A549 (cell line): Measurements from ENCODE around the gene TMEM87B. TPM values are rescaled to one million over a fixed set of nuclear protein-coding genes. Genes with fewer than 3 reads are reported as not detected.

Experiments
- ATAC-seq, 2 experiments: fragments of 200-7000 bp in 1 of 2; fragments of >200 bp in 1 of 2; cut with Nextera tagmentation in 1 of 2; cut with Tn5 transposase in 1 of 2; 3 replicates each; pipeline versions ENCODE4 v1.8.0 to v1.9.1; 2018 to 2020; ENCODE audit warnings: mild to moderate bottlenecking in 1 of 2, moderate library complexity in 1 of 2
- CTCF ChIA-PET: fragments of 300-600 bp; sonication (Branson Sonifier 250); formaldehyde crosslinking; extraction: SDS; loops from one replicate; lab custom pipeline; 2021; ENCODE audit warnings: antibody characterized with exemption, inconsistent platforms; lab: Yijun Ruan, JAX
- POLR2A ChIA-PET: fragments of 350-600 bp; formaldehyde crosslinking; extraction: SDS; loops from one replicate; lab custom pipeline; 2021; ENCODE audit warnings: antibody characterized with exemption, inconsistent platforms; lab: Yijun Ruan, JAX
- DNase-seq, 2 experiments: peaks; one replicate each; pipeline versions ENCODE4 v3.0.0 to v3.0.0-alpha.2; 2011 to 2016; ENCODE audit warnings: low read depth in 1 of 2, low spot score in 1 of 2
- FAIRE-seq: peaks from 2 replicates; lab custom pipeline; 2011; peaks lifted over from hg19 to GRCh38; lab: Jason Lieb, UNC
- H3K27ac ChIP-seq, 2 experiments: fragments of >200 bp; sonication (Bioruptor Twin); formaldehyde crosslinking; 3 replicates each; pipeline ENCODE4 v1.5.1; 2016 to 2017
- H3K4me1 ChIP-seq: fragments of >200 bp; sonication (Bioruptor Twin); formaldehyde crosslinking; 3 replicates; pipeline ENCODE4 v1.6.1; 2016
- H3K4me2 ChIP-seq: fragments of >200 bp; sonication (Bioruptor Twin); formaldehyde crosslinking; 3 replicates; pipeline ENCODE4 v1.6.1; 2016
- H3K4me3 ChIP-seq: fragments of >200 bp; sonication (Bioruptor Twin); formaldehyde crosslinking; 3 replicates; pipeline ENCODE4 v1.5.1; 2016
- H3K9me3 ChIP-seq: fragments of >200 bp; sonication (Bioruptor Twin); formaldehyde crosslinking; 3 replicates; pipeline ENCODE4 v1.6.1; 2016
- BHLHE40 ChIP-seq: IDR thresholded peaks from 2 replicates; pipeline ENCODE4 v1.6.1; 2012; ENCODE audit warnings: low read depth, low read length, inconsistent platforms
- CBX2 ChIP-seq: fragments of 200-600 bp; sonication (generic); IDR thresholded peaks from 2 replicates; pipeline ENCODE4 v1.6.1; 2016; ENCODE audit warnings: low read depth, mild to moderate bottlenecking, borderline replicate concordance
- CHD4 ChIP-seq: fragments of 200-600 bp; sonication (generic); IDR thresholded peaks from 2 replicates; pipeline ENCODE4 v1.6.1; 2016; ENCODE audit warnings: antibody characterized with exemption, mild to moderate bottlenecking, borderline replicate concordance
- EHMT2 ChIP-seq: fragments of 200-600 bp; sonication (generic); IDR thresholded peaks from 2 replicates; pipeline ENCODE4 v1.6.1; 2016; ENCODE audit warnings: antibody characterized with exemption, low read depth, mild to moderate bottlenecking, moderate library complexity
- ELK1 ChIP-seq: fragments of 150-350 bp; IDR thresholded peaks from 2 replicates; pipeline ENCODE4 v1.6.1; 2014; ENCODE audit warnings: low read depth, mild to moderate bottlenecking, low read length
- ESRRA ChIP-seq: fragments of 150-350 bp; IDR thresholded peaks from 2 replicates; pipeline ENCODE4 v1.6.1; 2014; ENCODE audit warnings: mild to moderate bottlenecking, low read length, borderline replicate concordance
- FOSB ChIP-seq: fragments of 250-450 bp; sonication (Bioruptor Pico); IDR thresholded peaks from 2 replicates; pipeline ENCODE4 v1.5.0; 2020; ENCODE audit warnings: mild to moderate bottlenecking, moderate library complexity
- GATA3 ChIP-seq: IDR thresholded peaks from 2 replicates; pipeline ENCODE4 v1.6.1; 2012; ENCODE audit warnings: borderline replicate concordance
- HDAC2 ChIP-seq: fragments of 200-600 bp; sonication (generic); IDR thresholded peaks from 2 replicates; pipeline ENCODE4 v1.6.1; 2016
- HES2 ChIP-seq: fragments of >200 bp; sonication (Bioruptor Twin); formaldehyde crosslinking; IDR thresholded peaks from 2 replicates; pipeline ENCODE4 v1.6.1; 2016
- HEYL ChIP-seq: fragments of 250-450 bp; sonication (Bioruptor Pico); IDR thresholded peaks from 2 replicates; pipeline ENCODE4 v1.8.0; 2021; ENCODE audit warnings: mild to moderate bottlenecking, moderate library complexity
- HOXB5 ChIP-seq: fragments of 250-450 bp; sonication (Bioruptor Pico); IDR thresholded peaks from 2 replicates; pipeline ENCODE4 v1.5.0; 2020; ENCODE audit warnings: mild to moderate bottlenecking, moderate library complexity
- JUN ChIP-seq, 2 experiments: fragments of >200 bp; sonication (Bioruptor Twin); formaldehyde crosslinking; IDR thresholded peaks; 2 replicates in 1 of 2; 3 replicates in 1 of 2; pipeline ENCODE4 v1.6.1; 2016 to 2017
- MAX ChIP-seq: IDR thresholded peaks from 2 replicates; pipeline ENCODE4 v1.6.1; 2012
- MAZ ChIP-seq: fragments of 150-350 bp; IDR thresholded peaks from 2 replicates; pipeline ENCODE4 v1.6.1; 2014; ENCODE audit warnings: antibody characterized with exemption, low read depth, low read length, borderline replicate concordance
- MYC ChIP-seq: IDR thresholded peaks from 2 replicates; pipeline ENCODE4 v1.6.1; 2012; ENCODE audit warnings: mild to moderate bottlenecking, inconsistent platforms, low read length, improper control_type of control experiment, borderline replicate concordance
- NR3C1 ChIP-seq: fragments of >200 bp; sonication (Bioruptor Twin); formaldehyde crosslinking; IDR thresholded peaks from 3 replicates; pipeline ENCODE4 v1.6.1; 2017
- PHF8 ChIP-seq: fragments of 200-600 bp; sonication (generic); IDR thresholded peaks from 2 replicates; pipeline ENCODE4 v1.6.1; 2016; ENCODE audit warnings: low read depth, mild to moderate bottlenecking, antibody characterized with exemption, moderate library complexity, borderline replicate concordance
- POLR2A ChIP-seq: IDR thresholded peaks from 2 replicates; pipeline ENCODE4 v1.6.1; 2012; ENCODE audit warnings: mild to moderate bottlenecking, low read length
- RARB ChIP-seq: fragments of 250-450 bp; sonication (Bioruptor Pico); IDR thresholded peaks from 2 replicates; pipeline ENCODE4 v1.8.0; 2021; ENCODE audit warnings: mild to moderate bottlenecking, moderate library complexity
- RNF2 ChIP-seq: fragments of 200-600 bp; sonication (generic); IDR thresholded peaks from 2 replicates; pipeline ENCODE4 v1.6.1; 2016; ENCODE audit warnings: low read depth, mild to moderate bottlenecking, antibody characterized with exemption, moderate library complexity, borderline replicate concordance
- SMC3 ChIP-seq: fragments of >200 bp; sonication (Bioruptor Twin); formaldehyde crosslinking; IDR thresholded peaks from 3 replicates; pipeline ENCODE4 v1.6.1; 2018; ENCODE audit warnings: inconsistent platforms
- USF2 ChIP-seq: fragments of 450-650 bp; IDR thresholded peaks from 2 replicates; pipeline ENCODE4 v1.6.1; 2014; ENCODE audit warnings: antibody characterized with exemption
- ZNF302 ChIP-seq: fragments of 250-450 bp; sonication (Bioruptor Pico); IDR thresholded peaks from 2 replicates; pipeline ENCODE4 v1.9.0; 2021; ENCODE audit warnings: inconsistent platforms, mild to moderate bottlenecking, moderate library complexity
- WGBS: methylation state at CpG from one replicate; pipeline ENCODE4 v1.1.6; 2017; ENCODE audit errors: missing lambda C conversion rate; 5-methylcytosine and 5-hydroxymethylcytosine counted together
- polyA plus RNA-seq, 4 experiments: library from polyadenylated mRNA; depleted of rRNA in 3 of 4; stranded (reverse); fragments of >200 nt; fragmentation: RNase III in 1 of 4; extraction: RNeasy Plus Mini Kit Qiagen cat#74134 plus additional on column Dnase treatment in 1 of 4; gene quantifications; 2 replicates in 3 of 4; 3 replicates in 1 of 4; pipeline ENCODE4 v1.2.3, GENCODE V29; 2011 to 2017

TMEM87B gene
- polyA plus RNA-seq, 2 of the 4 experiments (the other 2 are of a cell fraction): 12.3 to 27.0 TPM

GRCh38 chr2:112095681-112096080 is 40.6 kb downstream of the TMEM87B start:
- TF ChIP-seq MYC: no peak
- no peak for TF ChIP-seq ELK1
- TF ChIP-seq, all 56 proteins: peak for 0
- Histone ChIP-seq H3K27ac (no peak overlapping the region), H3K4me3 (no peak overlapping the region), H3K9me3 (no peaks in the 10 kb centered on the region), H3K4me1 (no peaks in the 10 kb centered on the region), H3K4me2 (no peak overlapping the region)
- ChIA-PET CTCF (no interaction called here), POLR2A (no interaction called here)
- 100% methylated on average over 1 of the region's 1 CpG for WGBS
- DNase-seq (no peak), ATAC-seq (no peak), FAIRE-seq (no peak)

GRCh38 chr2:112096098-112096497 is 41.0 kb downstream of the TMEM87B start:
- DNase-seq (no peak), FAIRE-seq (no peak), ATAC-seq (no peak)
- POLR2A ChIA-PET: no interaction called here
- H3K4me1 ChIP-seq: no peaks in the 10 kb centered on the region
- H3K27ac ChIP-seq: no peak overlapping the region
- H3K9me3 ChIP-seq: no peaks in the 10 kb centered on the region
- H3K4me3 ChIP-seq: no peak overlapping the region
- WGBS: 80% methylated on average over 10 of the region's 10 CpGs
- CTCF ChIA-PET: no interaction called here
- H3K4me2 ChIP-seq: no peak overlapping the region
- no peak for TF ChIP-seq EHMT2
- TF ChIP-seq MYC: no peak
- TF ChIP-seq GATA3: no peak
- no peak for TF ChIP-seq RARB (CRISPR knock-in tag)
- TF ChIP-seq CBX2: no peak
- TF ChIP-seq ESRRA: no peak
- no peak for TF ChIP-seq POLR2A
- no peak for TF ChIP-seq CHD4
- TF ChIP-seq RNF2: no peak
- no peak for TF ChIP-seq HOXB5
- TF ChIP-seq BHLHE40: no peak
- no peak for TF ChIP-seq HDAC2
- no peak for TF ChIP-seq HEYL
- TF ChIP-seq FOSB (CRISPR knock-in tag): no peak
- TF ChIP-seq ELK1: no peak
- no peak for TF ChIP-seq MAZ

- no peaks in the 10 kb centered on the region for H3K4me1 ChIP-seq
- CTCF ChIA-PET: interaction anchor here (0.6 to 1.6 kb wide), 3 partner anchors 13 to 215 kb away, joined by 3 to 4 read pairs (median 3); no protein-coding TSS in a partner anchor
- POLR2A ChIA-PET: no interaction called here
- no peak overlapping the region for H3K27ac ChIP-seq
- 97% methylated on average over 1 of the region's 1 CpG for WGBS
- DNase-seq (no peak), FAIRE-seq (no peak), ATAC-seq (no peak)
- peaks cover 29% of the 10 kb centered on the region for H3K9me3 ChIP-seq
- no peak overlapping the region for H3K4me2 ChIP-seq
- TF ChIP-seq USF2: no peak
- TF ChIP-seq CBX2: no peak
- TF ChIP-seq ZNF302 (CRISPR knock-in tag): no peak
- TF ChIP-seq MAX: no peak
- TF ChIP-seq HES2: no peak
- TF ChIP-seq EHMT2: no peak
- TF ChIP-seq PHF8: no peak
- no peak for TF ChIP-seq NR3C1
- no peak for TF ChIP-seq SMC3
- no peak for TF ChIP-seq JUN (IDR thresholded peaks at IDR 0.05)
- H3K4me3 ChIP-seq: no peak overlapping the region
Observed at GRCh38 chr2:112108178-112108832, 53.2 kb downstream of the TMEM87B start.
